HepG2 (cell line): Measurements from ENCODE around the gene PDSS2. TPM values are rescaled to one million over a fixed set of nuclear protein-coding genes. Genes with fewer than 3 reads are reported as not detected.

Experiments used
- GATAD2A ChIP-seq: IDR thresholded peaks from 2 replicates; pipeline ENCODE4 v1.6.1; 2016
- KDM2A ChIP-seq: sonication (generic); formaldehyde crosslinking; IDR thresholded peaks from 2 replicates; pipeline ENCODE4 v1.4.0; 2020; ENCODE audit warnings: low read depth, missing genetic modification reagents, borderline replicate concordance
- KMT2A ChIP-seq: sonication (generic); formaldehyde crosslinking; IDR thresholded peaks from 2 replicates; pipeline ENCODE4 v1.4.0; 2020; ENCODE audit warnings: missing genetic modification reagents
- NONO ChIP-seq, 2 experiments: fragments of 450-650 bp in 1 of 2; sonication (generic) in 1 of 2; formaldehyde crosslinking in 1 of 2; IDR thresholded peaks in 1 of 2; conservative IDR thresholded peaks in 1 of 2; 2 replicates each; pipeline versions ENCODE4 v1.6.1 to v1.8.0; 2017 to 2022; ENCODE audit warnings: mild to moderate bottlenecking in 1 of 2, missing genetic modification reagents in 1 of 2, moderate library complexity in 1 of 2
- RBM39 ChIP-seq: fragments of 200-400 bp; formaldehyde crosslinking; IDR thresholded peaks from one replicate; pipeline ENCODE4 v1.6.1; 2018; ENCODE audit warnings: antibody characterized with exemption, mild to moderate bottlenecking, low read depth, low read length; ENCODE audit not compliant: poor library complexity, severe bottlenecking
- RFXAP ChIP-seq: sonication (generic); formaldehyde crosslinking; IDR thresholded peaks from 2 replicates; pipeline ENCODE4 v1.4.0; 2020; ENCODE audit warnings: missing genetic modification reagents, borderline replicate concordance
- SAFB2 ChIP-seq: sonication (generic); formaldehyde crosslinking; IDR thresholded peaks from 2 replicates; pipeline ENCODE4 v1.5.1; 2020; ENCODE audit warnings: missing genetic modification reagents, low read depth, mild to moderate bottlenecking, borderline replicate concordance
- THAP11 ChIP-seq: IDR thresholded peaks from 2 replicates; pipeline ENCODE4 v1.6.1; 2016; ENCODE audit warnings: missing biosample characterization, missing genetic modification reagents
- ZNF20 ChIP-seq: sonication (generic); formaldehyde crosslinking; IDR thresholded peaks from 2 replicates; pipeline ENCODE4 v1.4.0; 2020; ENCODE audit warnings: mild to moderate bottlenecking, moderate library complexity, missing genetic modification reagents
- ZNF205 ChIP-seq: IDR thresholded peaks from 2 replicates; pipeline ENCODE4 v1.6.1; 2018; ENCODE audit warnings: missing biosample characterization, missing genetic modification reagents
- ZNF331 ChIP-seq: sonication (generic); formaldehyde crosslinking; IDR thresholded peaks from 2 replicates; pipeline ENCODE4 v1.4.0; 2020; ENCODE audit warnings: missing genetic modification reagents
- ZNF792 ChIP-seq: IDR thresholded peaks from 2 replicates; pipeline ENCODE4 v1.6.1; 2016
- polyA plus RNA-seq, 8 experiments: library from polyadenylated mRNA; depleted of rRNA in 3 of 8; stranded (reverse) in 7 of 8; unstranded in 1 of 8; fragments of >200 nt; fragmentation: Illumina TruSeq in 4 of 8; extraction: Trizol in 4 of 8; gene quantifications; 2 replicates each; pipeline versions ENCODE4 v1.2.1 to v1.2.3, GENCODE V29; 2011 to 2016; ENCODE audit warnings: low read depth in 4 of 8, missing spikeins in 1 of 8, mixed read lengths in 1 of 8; ENCODE audit not compliant: insufficient read depth in 1 of 8
- total RNA-seq, 5 experiments: library from RNA; depleted of rRNA; stranded (reverse); fragments of >200 nt; fragmentation: Illumina TruSeq; extraction: Trizol; gene quantifications; 2 replicates each; pipeline ENCODE4 v1.2.3, GENCODE V29; 2016; ENCODE audit warnings: low read depth in 1 of 5
- TF ChIP-seq, protein P1 (sequence below): sonication (generic); formaldehyde crosslinking; IDR thresholded peaks from 2 replicates; pipeline ENCODE4 v1.5.1; 2020; ENCODE audit warnings: mild to moderate bottlenecking, missing genetic modification reagents, moderate library complexity
- TF ChIP-seq, protein P2 (sequence below): sonication (generic); formaldehyde crosslinking; IDR thresholded peaks from 2 replicates; pipeline ENCODE4 v1.5.0; 2020; ENCODE audit warnings: missing genetic modification reagents
- TF ChIP-seq, protein P3 (sequence below): sonication (generic); formaldehyde crosslinking; IDR thresholded peaks from 2 replicates; pipeline ENCODE4 v1.5.0; 2020; ENCODE audit warnings: mild to moderate bottlenecking, missing genetic modification reagents
- TF ChIP-seq, protein P4 (sequence below): IDR thresholded peaks from 2 replicates; pipeline ENCODE4 v1.4.0; 2020; ENCODE audit warnings: mild to moderate bottlenecking, missing genetic modification reagents

PDSS2 gene
- total and polyA plus RNA-seq, 2 of the 13 experiments (the other 11 are each of a cell fraction or from before 2014, with no cell fraction given), result 16.2 to 17.0 TPM

DNA sequence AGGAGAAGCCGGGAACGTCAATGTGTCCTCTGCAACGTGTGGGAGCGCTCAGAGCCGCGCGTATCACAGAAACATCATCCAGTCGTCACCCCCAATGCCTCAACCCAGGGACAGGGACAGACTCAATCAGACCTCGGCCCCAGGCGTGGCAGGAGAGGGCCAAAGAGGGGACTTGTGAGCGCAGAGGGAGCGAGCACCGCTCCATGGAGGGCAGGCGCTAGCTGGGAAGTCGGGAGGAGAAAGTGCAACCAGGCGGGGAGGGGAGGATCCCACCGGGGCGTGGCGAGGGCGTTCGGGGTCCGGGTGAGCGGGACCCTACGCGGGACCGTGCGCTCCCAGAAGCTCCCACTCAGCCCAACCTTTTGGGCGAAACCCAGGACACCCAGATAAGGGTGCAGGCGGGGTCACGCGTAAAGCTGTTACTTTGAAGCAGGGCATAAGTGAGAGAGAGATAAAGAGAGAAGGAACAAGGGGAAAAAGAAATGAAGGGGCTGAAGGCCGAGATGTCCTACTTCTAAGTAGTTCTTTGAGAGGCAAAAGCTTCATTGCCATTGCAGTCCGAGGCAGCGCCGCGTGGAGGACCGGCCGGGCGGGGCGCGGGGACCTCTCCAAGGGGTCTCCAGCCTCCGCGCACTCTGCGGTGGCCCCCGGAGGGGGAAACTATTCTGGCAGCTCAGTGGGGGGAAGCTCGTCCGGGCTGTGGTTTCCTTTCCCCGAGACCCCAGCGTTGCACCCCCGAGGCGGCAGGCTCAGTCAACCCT, 29.7 kb upstream of the PDSS2 start (continued):
- TF ChIP-seq, protein P1, sequence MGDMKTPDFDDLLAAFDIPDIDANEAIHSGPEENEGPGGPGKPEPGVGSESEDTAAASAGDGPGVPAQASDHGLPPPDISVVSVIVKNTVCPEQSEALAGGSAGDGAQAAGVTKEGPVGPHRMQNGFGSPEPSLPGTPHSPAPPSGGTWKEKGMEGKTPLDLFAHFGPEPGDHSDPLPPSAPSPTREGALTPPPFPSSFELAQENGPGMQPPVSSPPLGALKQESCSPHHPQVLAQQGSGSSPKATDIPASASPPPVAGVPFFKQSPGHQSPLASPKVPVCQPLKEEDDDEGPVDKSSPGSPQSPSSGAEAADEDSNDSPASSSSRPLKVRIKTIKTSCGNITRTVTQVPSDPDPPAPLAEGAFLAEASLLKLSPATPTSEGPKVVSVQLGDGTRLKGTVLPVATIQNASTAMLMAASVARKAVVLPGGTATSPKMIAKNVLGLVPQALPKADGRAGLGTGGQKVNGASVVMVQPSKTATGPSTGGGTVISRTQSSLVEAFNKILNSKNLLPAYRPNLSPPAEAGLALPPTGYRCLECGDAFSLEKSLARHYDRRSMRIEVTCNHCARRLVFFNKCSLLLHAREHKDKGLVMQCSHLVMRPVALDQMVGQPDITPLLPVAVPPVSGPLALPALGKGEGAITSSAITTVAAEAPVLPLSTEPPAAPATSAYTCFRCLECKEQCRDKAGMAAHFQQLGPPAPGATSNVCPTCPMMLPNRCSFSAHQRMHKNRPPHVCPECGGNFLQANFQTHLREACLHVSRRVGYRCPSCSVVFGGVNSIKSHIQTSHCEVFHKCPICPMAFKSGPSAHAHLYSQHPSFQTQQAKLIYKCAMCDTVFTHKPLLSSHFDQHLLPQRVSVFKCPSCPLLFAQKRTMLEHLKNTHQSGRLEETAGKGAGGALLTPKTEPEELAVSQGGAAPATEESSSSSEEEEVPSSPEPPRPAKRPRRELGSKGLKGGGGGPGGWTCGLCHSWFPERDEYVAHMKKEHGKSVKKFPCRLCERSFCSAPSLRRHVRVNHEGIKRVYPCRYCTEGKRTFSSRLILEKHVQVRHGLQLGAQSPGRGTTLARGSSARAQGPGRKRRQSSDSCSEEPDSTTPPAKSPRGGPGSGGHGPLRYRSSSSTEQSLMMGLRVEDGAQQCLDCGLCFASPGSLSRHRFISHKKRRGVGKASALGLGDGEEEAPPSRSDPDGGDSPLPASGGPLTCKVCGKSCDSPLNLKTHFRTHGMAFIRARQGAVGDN, result peak; percentile 82
- TF ChIP-seq THAP11 (CRISPR knock-in tag) (peak; percentile 44; the same call in 1 of the 2 replicates), ZNF331 (CRISPR knock-in tag) (0 out of 2 replicates have a peak, but pooled peaks have one; percentile 21), GATAD2A (CRISPR knock-in tag) (peak; percentile 40; the same call in 1 of the 2 replicates), RFXAP (CRISPR knock-in tag) (no peak), ZNF20 (CRISPR knock-in tag) (no peak), RBM39 (peak; percentile 41), SAFB2 (CRISPR knock-in tag) (no peak), ZNF792 (peak; percentile 65; the same call in 1 of the 2 replicates), ZNF205 (CRISPR knock-in tag) (0 out of 2 replicates have a peak, but pooled peaks have one; percentile 51), KMT2A (CRISPR knock-in tag) (peak; percentile 62), KDM2A (CRISPR knock-in tag) (peak; percentile 51; the same call in 1 of the 2 replicates), NONO (IDR thresholded peaks at IDR 0.05) (no peak), NONO (CRISPR knock-in tag; conservative IDR thresholded peaks at IDR 0.05) (peak; percentile 75)
- TF ChIP-seq, protein P2, sequence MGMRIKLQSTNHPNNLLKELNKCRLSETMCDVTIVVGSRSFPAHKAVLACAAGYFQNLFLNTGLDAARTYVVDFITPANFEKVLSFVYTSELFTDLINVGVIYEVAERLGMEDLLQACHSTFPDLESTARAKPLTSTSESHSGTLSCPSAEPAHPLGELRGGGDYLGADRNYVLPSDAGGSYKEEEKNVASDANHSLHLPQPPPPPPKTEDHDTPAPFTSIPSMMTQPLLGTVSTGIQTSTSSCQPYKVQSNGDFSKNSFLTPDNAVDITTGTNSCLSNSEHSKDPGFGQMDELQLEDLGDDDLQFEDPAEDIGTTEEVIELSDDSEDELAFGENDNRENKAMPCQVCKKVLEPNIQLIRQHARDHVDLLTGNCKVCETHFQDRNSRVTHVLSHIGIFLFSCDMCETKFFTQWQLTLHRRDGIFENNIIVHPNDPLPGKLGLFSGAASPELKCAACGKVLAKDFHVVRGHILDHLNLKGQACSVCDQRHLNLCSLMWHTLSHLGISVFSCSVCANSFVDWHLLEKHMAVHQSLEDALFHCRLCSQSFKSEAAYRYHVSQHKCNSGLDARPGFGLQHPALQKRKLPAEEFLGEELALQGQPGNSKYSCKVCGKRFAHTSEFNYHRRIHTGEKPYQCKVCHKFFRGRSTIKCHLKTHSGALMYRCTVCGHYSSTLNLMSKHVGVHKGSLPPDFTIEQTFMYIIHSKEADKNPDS (CRISPR knock-in tag), result no peak
- TF ChIP-seq, protein P3, sequence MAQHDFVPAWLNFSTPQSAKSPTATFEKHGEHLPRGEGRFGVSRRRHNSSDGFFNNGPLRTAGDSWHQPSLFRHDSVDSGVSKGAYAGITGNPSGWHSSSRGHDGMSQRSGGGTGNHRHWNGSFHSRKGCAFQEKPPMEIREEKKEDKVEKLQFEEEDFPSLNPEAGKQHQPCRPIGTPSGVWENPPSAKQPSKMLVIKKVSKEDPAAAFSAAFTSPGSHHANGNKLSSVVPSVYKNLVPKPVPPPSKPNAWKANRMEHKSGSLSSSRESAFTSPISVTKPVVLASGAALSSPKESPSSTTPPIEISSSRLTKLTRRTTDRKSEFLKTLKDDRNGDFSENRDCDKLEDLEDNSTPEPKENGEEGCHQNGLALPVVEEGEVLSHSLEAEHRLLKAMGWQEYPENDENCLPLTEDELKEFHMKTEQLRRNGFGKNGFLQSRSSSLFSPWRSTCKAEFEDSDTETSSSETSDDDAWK (CRISPR knock-in tag), result no peak
- TF ChIP-seq, protein P4, sequence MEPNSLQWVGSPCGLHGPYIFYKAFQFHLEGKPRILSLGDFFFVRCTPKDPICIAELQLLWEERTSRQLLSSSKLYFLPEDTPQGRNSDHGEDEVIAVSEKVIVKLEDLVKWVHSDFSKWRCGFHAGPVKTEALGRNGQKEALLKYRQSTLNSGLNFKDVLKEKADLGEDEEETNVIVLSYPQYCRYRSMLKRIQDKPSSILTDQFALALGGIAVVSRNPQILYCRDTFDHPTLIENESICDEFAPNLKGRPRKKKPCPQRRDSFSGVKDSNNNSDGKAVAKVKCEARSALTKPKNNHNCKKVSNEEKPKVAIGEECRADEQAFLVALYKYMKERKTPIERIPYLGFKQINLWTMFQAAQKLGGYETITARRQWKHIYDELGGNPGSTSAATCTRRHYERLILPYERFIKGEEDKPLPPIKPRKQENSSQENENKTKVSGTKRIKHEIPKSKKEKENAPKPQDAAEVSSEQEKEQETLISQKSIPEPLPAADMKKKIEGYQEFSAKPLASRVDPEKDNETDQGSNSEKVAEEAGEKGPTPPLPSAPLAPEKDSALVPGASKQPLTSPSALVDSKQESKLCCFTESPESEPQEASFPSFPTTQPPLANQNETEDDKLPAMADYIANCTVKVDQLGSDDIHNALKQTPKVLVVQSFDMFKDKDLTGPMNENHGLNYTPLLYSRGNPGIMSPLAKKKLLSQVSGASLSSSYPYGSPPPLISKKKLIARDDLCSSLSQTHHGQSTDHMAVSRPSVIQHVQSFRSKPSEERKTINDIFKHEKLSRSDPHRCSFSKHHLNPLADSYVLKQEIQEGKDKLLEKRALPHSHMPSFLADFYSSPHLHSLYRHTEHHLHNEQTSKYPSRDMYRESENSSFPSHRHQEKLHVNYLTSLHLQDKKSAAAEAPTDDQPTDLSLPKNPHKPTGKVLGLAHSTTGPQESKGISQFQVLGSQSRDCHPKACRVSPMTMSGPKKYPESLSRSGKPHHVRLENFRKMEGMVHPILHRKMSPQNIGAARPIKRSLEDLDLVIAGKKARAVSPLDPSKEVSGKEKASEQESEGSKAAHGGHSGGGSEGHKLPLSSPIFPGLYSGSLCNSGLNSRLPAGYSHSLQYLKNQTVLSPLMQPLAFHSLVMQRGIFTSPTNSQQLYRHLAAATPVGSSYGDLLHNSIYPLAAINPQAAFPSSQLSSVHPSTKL, result peak; percentile 38; the same call in 1 of the 2 replicates
